ENCODE measurements around the gene FGD3. TPM values are rescaled to one million over a fixed set of nuclear protein-coding genes. Genes with fewer than 3 reads are reported as not detected.
"Not testable (repeated sequence)": the region's sequence is repeated elsewhere in the genome, so short reads cannot be mapped to it uniquely, and the experiment has no call there.

The FGD3 gene
- total RNA-seq, 1 experiment from 2014 or later: 26.6 TPM

- no peaks in the 10 kb centered on the region for H3K36me3 ChIP-seq (ENCODE audit: control insufficient read depth, insufficient read depth, low read length)
- no peak overlapping the region for H3K4me3 ChIP-seq (ENCODE audit: low read depth, low read length)
- Mint-ChIP-seq H3K4me1 (ENCODE audit: low read depth, unreplicated experiment) (peaks cover 11% of the 10 kb centered on the region), H3K27ac (ENCODE audit: unreplicated experiment) (no peak overlapping the region), H3K27me3 (ENCODE audit: insufficient read depth, unreplicated experiment) (no peaks in the 10 kb centered on the region), H3K36me3 (ENCODE audit: insufficient read depth, unreplicated experiment) (peaks cover 4% of the 10 kb centered on the region), H3K9me3 (ENCODE audit: unreplicated experiment) (no peaks in the 10 kb centered on the region), H3K4me3 (ENCODE audit: unreplicated experiment) (no peak overlapping the region)
- H3K27me3 ChIP-seq (replicated peaks; ENCODE audit: control insufficient read depth, insufficient read depth, low read length): no peaks in the 10 kb centered on the region
- POLR2A ChIA-PET: no interaction called here
- H3K9me3 ChIP-seq: no peaks in the 10 kb centered on the region
- no peak for DNase-seq
- BruUV-seq (replicated peaks): no TSS peak
- intact Hi-C loops (cut with micrococcal nuclease; ENCODE audit: unreplicated experiment): no loop called here
- no peaks in the 10 kb centered on the region for H3K4me1 ChIP-seq
- CTCF ChIA-PET: no interaction called here
- no peak for TF ChIP-seq CTCF (IDR thresholded peaks at IDR 0.05; ENCODE audit: insufficient read depth in 1 of 2, low read depth in 1 of 2, low read length in 1 of 2, severe bottlenecking in 1 of 2, unreplicated experiment in 1 of 2)
Measured at GRCh38 chr9:92992549-92992948, 45.2 kb downstream of the FGD3 start.

- POLR2A ChIA-PET; H3K27me3 Mint-ChIP-seq (ENCODE audit: insufficient read depth, unreplicated experiment); intact Hi-C loops (cut with micrococcal nuclease; ENCODE audit: unreplicated experiment); H3K36me3 Mint-ChIP-seq (ENCODE audit: insufficient read depth, unreplicated experiment); H3K9me3 ChIP-seq; BruUV-seq (replicated peaks); DNase-seq; H3K4me3 Mint-ChIP-seq (ENCODE audit: unreplicated experiment); H3K27me3 ChIP-seq (replicated peaks; ENCODE audit: control insufficient read depth, insufficient read depth, low read length); H3K27ac Mint-ChIP-seq (ENCODE audit: unreplicated experiment); H3K9me3 Mint-ChIP-seq (ENCODE audit: unreplicated experiment); H3K4me3 ChIP-seq (ENCODE audit: low read depth, low read length); H3K36me3 ChIP-seq (ENCODE audit: control insufficient read depth, insufficient read depth, low read length); H3K4me1 ChIP-seq; CTCF ChIA-PET: not testable (repeated sequence)
- peaks cover 13% of the 10 kb centered on the region for H3K4me1 Mint-ChIP-seq (ENCODE audit: low read depth, unreplicated experiment)
Measured at GRCh38 chr9:92998871-92999270, 51.5 kb downstream of the FGD3 start.

GRCh38 chr9:93001031-93001430 lies 53.7 kb downstream of the FGD3 start:
- H3K27ac Mint-ChIP-seq (ENCODE audit: unreplicated experiment): no peak overlapping the region
- POLR2A ChIA-PET: no interaction called here
- H3K9me3 Mint-ChIP-seq (ENCODE audit: unreplicated experiment): peaks cover 8% of the 10 kb centered on the region
- Histone ChIP-seq H3K9me3 (no peaks in the 10 kb centered on the region), H3K36me3 (ENCODE audit: control insufficient read depth, insufficient read depth, low read length) (no peaks in the 10 kb centered on the region), H3K27me3 (replicated peaks; ENCODE audit: control insufficient read depth, insufficient read depth, low read length) (no peaks in the 10 kb centered on the region), H3K4me1 (no peaks in the 10 kb centered on the region), H3K4me3 (ENCODE audit: low read depth, low read length) (no peak overlapping the region)
- H3K27me3 Mint-ChIP-seq (ENCODE audit: insufficient read depth, unreplicated experiment): no peaks in the 10 kb centered on the region
- no TSS peak for BruUV-seq (replicated peaks)
- H3K4me3 Mint-ChIP-seq (ENCODE audit: unreplicated experiment): no peak overlapping the region
- CTCF ChIA-PET: no interaction called here
- peaks cover 10% of the 10 kb centered on the region for H3K36me3 Mint-ChIP-seq (ENCODE audit: insufficient read depth, unreplicated experiment)
- no peak for TF ChIP-seq CTCF (IDR thresholded peaks at IDR 0.05; ENCODE audit: insufficient read depth in 1 of 2, low read depth in 1 of 2, low read length in 1 of 2, severe bottlenecking in 1 of 2, unreplicated experiment in 1 of 2)
- peaks cover 13% of the 10 kb centered on the region for H3K4me1 Mint-ChIP-seq (ENCODE audit: low read depth, unreplicated experiment)
- DNase-seq: no peak
- intact Hi-C loops (cut with micrococcal nuclease; ENCODE audit: unreplicated experiment): no loop called here

- H3K9me3 Mint-ChIP-seq (ENCODE audit: unreplicated experiment): peaks cover 8% of the 10 kb centered on the region
- no peaks in the 10 kb centered on the region for H3K4me1 ChIP-seq
- no peak for DNase-seq
- POLR2A ChIA-PET: no interaction called here
- H3K36me3 ChIP-seq (ENCODE audit: control insufficient read depth, insufficient read depth, low read length): no peaks in the 10 kb centered on the region
- no peak overlapping the region for H3K4me3 Mint-ChIP-seq (ENCODE audit: unreplicated experiment)
- H3K9me3 ChIP-seq: no peaks in the 10 kb centered on the region
- H3K36me3 Mint-ChIP-seq (ENCODE audit: insufficient read depth, unreplicated experiment): peaks cover 16% of the 10 kb centered on the region
- no peak overlapping the region for H3K4me3 ChIP-seq (ENCODE audit: low read depth, low read length)
- peaks cover 13% of the 10 kb centered on the region for H3K4me1 Mint-ChIP-seq (ENCODE audit: low read depth, unreplicated experiment)
- intact Hi-C loops (cut with micrococcal nuclease; ENCODE audit: unreplicated experiment): loop anchor here (1.0 kb wide), 1 partner anchor 45 kb away; no protein-coding TSS in a partner anchor
- no peaks in the 10 kb centered on the region for H3K27me3 Mint-ChIP-seq (ENCODE audit: insufficient read depth, unreplicated experiment)
- no peak for TF ChIP-seq CTCF (IDR thresholded peaks at IDR 0.05; ENCODE audit: insufficient read depth in 1 of 2, low read depth in 1 of 2, low read length in 1 of 2, severe bottlenecking in 1 of 2, unreplicated experiment in 1 of 2)
- CTCF ChIA-PET: no interaction called here
- no peaks in the 10 kb centered on the region for H3K27me3 ChIP-seq (replicated peaks; ENCODE audit: control insufficient read depth, insufficient read depth, low read length)
- BruUV-seq (replicated peaks): no TSS peak
- no peak overlapping the region for H3K27ac Mint-ChIP-seq (ENCODE audit: unreplicated experiment)
Measured at GRCh38 chr9:93002700-93003099, 55.4 kb downstream of the FGD3 start.
